GM12874 (cell line): ENCODE results near the gene FDPS.

Experiments used
- CTCF ChIP-seq: IDR thresholded peaks from 2 replicates; pipeline ENCODE4 v1.5.1; 2011; ENCODE audit warnings: low read depth, mild to moderate bottlenecking, control low read depth, low read length, moderate library complexity; ENCODE audit not compliant: insufficient read depth

The FDPS gene

DNA sequence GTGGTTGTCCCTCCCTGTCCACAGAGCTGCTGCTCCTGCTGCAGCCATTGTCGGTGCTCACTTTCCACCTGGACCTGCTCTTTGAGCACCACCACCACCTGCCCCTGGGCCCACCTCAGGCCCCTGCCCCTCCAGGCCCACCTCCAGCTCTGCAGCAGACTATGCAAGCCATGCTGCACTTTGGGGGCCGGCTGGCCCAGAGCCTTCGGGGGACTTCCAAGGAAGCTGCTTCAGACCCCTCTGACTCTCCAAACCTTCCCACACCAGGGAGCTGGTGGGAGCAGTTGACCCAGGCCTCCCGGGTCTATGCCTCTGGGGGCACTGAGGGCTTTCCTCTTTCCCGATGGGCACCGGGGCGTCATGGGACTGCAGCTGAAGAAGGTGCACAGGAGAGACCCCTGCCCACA is 18.0 kb downstream of the FDPS start:
- no peak for TF ChIP-seq CTCF

DNA sequence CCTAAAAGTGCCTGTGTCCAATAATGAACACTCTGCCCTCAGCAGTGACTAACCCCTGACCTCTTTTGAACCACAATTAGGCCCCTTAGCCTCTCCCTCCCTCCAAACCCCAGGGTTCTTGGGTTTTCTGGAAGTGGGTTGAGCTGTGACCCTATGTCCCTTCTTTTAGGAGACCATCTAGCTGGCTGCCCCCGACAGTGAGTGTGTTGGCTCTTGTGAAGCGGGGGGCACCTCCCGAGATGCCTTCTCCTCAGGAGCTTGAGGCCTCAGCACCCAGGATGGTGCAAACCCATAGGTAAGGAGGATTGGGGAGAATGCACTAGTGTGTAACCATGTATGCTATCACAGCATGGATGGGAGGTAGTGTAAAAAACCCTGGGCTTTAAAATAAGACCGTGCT is 19.3 kb downstream of the FDPS start:
- no peak for TF ChIP-seq CTCF

DNA sequence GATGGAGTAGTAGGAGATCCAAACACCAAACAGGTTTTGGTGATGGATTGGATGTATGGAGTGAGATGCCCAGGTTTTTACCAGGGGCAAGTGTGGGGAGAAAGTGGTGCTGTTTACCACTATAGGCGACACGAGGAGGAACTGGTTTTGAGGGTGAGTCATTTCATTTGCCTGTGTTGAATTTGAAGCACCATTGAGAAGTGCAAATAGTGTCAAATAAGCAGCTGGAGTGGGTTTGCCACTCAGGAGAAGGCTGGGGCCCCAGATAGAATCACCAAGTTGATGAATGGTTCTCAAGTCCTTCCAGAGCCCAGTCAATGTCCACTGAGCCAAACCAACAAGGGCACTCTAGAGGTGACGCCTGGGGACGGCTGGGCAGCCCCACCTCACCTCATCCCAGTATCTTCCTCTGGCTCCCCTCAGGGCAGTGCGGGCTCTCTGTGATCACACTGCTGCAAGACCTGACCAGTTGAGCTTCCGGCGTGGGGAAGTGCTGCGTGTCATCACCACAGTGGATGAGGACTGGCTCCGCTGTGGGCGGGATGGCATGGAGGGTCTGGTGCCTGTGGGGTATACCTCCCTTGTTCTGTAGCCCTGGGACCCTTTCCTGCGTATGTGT is 21.4 kb downstream of the FDPS start:
- no peak for TF ChIP-seq CTCF

- no peak for TF ChIP-seq CTCF
These were observed 26.3 kb downstream of the FDPS start for GRCh38 chr1:155334962-155335361.

DNA sequence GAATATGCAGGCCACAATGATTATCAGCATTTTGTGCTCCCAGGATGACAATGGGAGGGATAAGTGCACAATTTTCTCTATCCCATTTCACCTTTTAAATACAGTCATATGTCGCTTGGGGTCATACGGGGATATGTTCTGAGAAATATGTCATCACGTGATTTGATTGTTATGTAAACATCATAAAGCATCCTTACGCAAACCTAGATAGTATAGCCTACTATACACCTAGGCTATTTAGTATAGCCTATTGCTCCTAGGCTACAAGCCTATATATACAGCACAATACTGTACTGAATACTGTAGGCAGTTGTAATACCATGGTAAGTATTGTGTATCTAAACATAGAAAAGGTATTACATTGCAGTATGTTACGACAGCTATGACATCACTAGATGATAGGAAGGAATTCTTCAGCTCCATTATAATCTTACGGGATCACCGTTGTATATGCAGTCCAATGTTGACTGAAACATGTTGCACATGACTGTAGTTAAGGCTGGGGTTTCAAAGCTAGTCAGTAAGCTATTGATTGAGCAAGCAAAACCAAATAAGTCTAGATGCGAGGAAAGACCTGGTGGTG is 30.9 kb downstream of the FDPS start:
- no peak for TF ChIP-seq CTCF

DNA sequence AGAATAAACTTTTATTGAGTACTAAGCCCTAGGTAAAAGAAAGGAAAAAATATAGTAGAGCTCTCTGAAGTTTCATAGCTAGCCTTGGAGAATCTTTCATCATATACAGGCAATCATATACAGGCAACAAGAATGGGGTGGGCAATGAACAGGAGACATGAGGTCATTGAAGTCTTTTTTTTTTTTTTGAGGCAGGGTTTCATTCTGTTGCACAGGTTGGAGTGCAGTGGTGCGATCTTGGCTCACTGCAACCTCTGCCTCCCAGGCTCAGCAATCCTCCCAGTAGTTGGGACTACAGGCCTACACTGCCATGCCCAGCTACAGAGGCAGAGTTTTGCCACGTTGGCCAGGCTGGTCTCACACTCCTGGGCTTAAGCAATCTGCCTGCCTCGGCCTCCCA is 34.2 kb downstream of the FDPS start:
- no peak for TF ChIP-seq CTCF

DNA sequence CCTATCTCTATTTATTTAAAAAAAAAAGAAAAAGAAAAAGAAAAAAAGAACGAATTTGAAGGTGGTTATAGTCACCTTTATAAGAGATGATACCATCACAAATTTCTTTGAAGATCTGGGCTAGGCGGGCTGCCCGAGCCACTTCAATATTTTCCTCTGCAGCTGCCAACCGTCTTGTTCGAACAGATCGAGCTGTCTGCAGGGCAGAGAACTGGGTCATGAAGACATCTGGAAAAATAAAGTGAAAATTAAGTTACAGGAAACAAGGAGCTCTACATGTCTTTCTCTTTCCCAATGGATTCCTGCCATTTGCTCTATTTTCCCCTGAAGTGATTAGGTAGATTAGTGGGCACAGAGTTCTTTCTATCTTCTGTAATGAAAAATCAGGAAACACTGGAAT is 44.0 kb downstream of the FDPS start:
- no peak for TF ChIP-seq CTCF
